GM12878 (cell line): Measurements from ENCODE around the gene KLHL10. TPM values are rescaled to one million over a fixed set of nuclear protein-coding genes. Genes with fewer than 3 reads are reported as not detected.
A peak's percentile ranks its signal among the peaks of the same experiment; 100 is the strongest.

Source experiments
- ATAC-seq: fragments of 200-7000 bp; cut with Tn5 transposase; 3 replicates; pipeline ENCODE4 v1.9.1; 2020; ENCODE audit warnings: mild to moderate bottlenecking, moderate library complexity
- BruUV-seq: library from RNA; stranded (reverse); fragments of 400-500 nt; replicated peaks from 2 replicates; lab custom pipeline; 2021; lab: Mats Ljungman, UMichigan
- CTCF ChIA-PET: fragments of 300-600 bp; sonication (Branson Sonifier 250); formaldehyde crosslinking; extraction: SDS; loops from one replicate; lab custom pipeline; 2021; ENCODE audit warnings: inconsistent platforms; lab: Yijun Ruan, JAX
- POLR2A ChIA-PET: fragments of 350-600 bp; formaldehyde crosslinking; extraction: SDS; loops from one replicate; lab custom pipeline; 2021; ENCODE audit warnings: inconsistent platforms; lab: Charles Lee
- RAD21 ChIA-PET: fragments of 300-600 bp; sonication (Branson Sonifier 250); formaldehyde crosslinking; loops from one replicate; lab custom pipeline; 2023; ENCODE audit warnings: antibody characterized with exemption; ENCODE audit not compliant: unreplicated experiment; lab: Charles Lee
- SMC1A ChIA-PET: fragments of 300-600 bp; sonication (Branson Sonifier 250); formaldehyde crosslinking; loops from one replicate; lab custom pipeline; 2023; ENCODE audit not compliant: unreplicated experiment, uncharacterized antibody; lab: Charles Lee
- DNase-seq: peaks from one replicate; pipeline ENCODE4 v3.0.0-alpha.2; 2011; ENCODE audit warnings: low read depth, low spot score
- FAIRE-seq: peaks from 3 replicates; lab custom pipeline; 2011; peaks lifted over from hg19 to GRCh38; lab: Jason Lieb, UNC
- H2AFZ ChIP-seq: 2 replicates; pipeline ENCODE4 v1.6.0; 2011; ENCODE audit warnings: low read depth, low read length, control low read depth; ENCODE audit not compliant: control insufficient read depth
- H3K27ac ChIP-seq: 2 replicates; pipeline ENCODE4 v1.5.1; 2011; ENCODE audit warnings: control low read depth; ENCODE audit not compliant: control insufficient read depth, insufficient read depth
- H3K27me3 ChIP-seq, 2 experiments: replicated peaks in 1 of 2; 2 replicates each; pipeline versions ENCODE4 v1.6.0 to v1.6.1; 2011; ENCODE audit warnings: low read length in 1 of 2; ENCODE audit not compliant: control insufficient read depth in 2 of 2, insufficient read depth in 2 of 2
- H3K36me3 ChIP-seq, 2 experiments: 2 replicates each; pipeline ENCODE4 v1.5.1; 2011; ENCODE audit warnings: low read length in 1 of 2; ENCODE audit not compliant: control insufficient read depth in 2 of 2, insufficient read depth in 2 of 2
- H3K4me1 ChIP-seq: 2 replicates; pipeline ENCODE4 v1.6.1; 2011; ENCODE audit warnings: mild to moderate bottlenecking, low read length, moderate library complexity, mixed read lengths; ENCODE audit not compliant: control insufficient read depth, insufficient read depth
- H3K4me2 ChIP-seq: 2 replicates; pipeline ENCODE4 v1.6.0; 2011; ENCODE audit warnings: control low read depth; ENCODE audit not compliant: control insufficient read depth, insufficient read depth
- H3K4me3 ChIP-seq: fragments of 200-600 bp; sonication (generic); 2 replicates; pipeline ENCODE4 v1.5.1; 2016
- H3K79me2 ChIP-seq: 2 replicates; pipeline ENCODE4 v1.6.0; 2011; ENCODE audit warnings: low read length; ENCODE audit not compliant: control insufficient read depth, insufficient read depth
- H3K9ac ChIP-seq: 2 replicates; pipeline ENCODE4 v1.8.0; 2011; ENCODE audit warnings: low read length, control low read depth, mixed read lengths; ENCODE audit not compliant: control insufficient read depth, insufficient read depth
- H3K9me3 ChIP-seq: replicated peaks from 3 replicates; pipeline ENCODE4 v1.5.1; 2011; ENCODE audit warnings: mild to moderate bottlenecking, low read length; ENCODE audit not compliant: control insufficient read depth, insufficient read depth
- H4K20me1 ChIP-seq: 2 replicates; pipeline ENCODE4 v1.6.0; 2011; ENCODE audit not compliant: control insufficient read depth, insufficient read depth
- BRCA1 ChIP-seq: IDR thresholded peaks from 2 replicates; pipeline ENCODE4 v1.6.1; 2011; ENCODE audit warnings: low read depth, low read length, improper control_type of control experiment
- CUX1 ChIP-seq: IDR thresholded peaks from 2 replicates; pipeline ENCODE4 v1.6.1; 2012; ENCODE audit warnings: improper control_type of control experiment, low read depth, low read length; ENCODE audit not compliant: insufficient replicate concordance
- WGBS: methylation state at CpG from one replicate; pipeline ENCODE4 v1.1.6; 2016; ENCODE audit warnings: low lambda C conversion rate; ENCODE audit not compliant: insufficient replicate concordance, insufficient coverage; ENCODE audit errors: missing lambda C conversion rate; 5-methylcytosine and 5-hydroxymethylcytosine counted together
- in situ Hi-C: fragments of 300-500 bp; cut with MboI; formaldehyde crosslinking; loops from 9 replicates; pipeline ENCODE4 v1.14.3; 2018; ENCODE audit warnings: mixed read lengths
- intact Hi-C: fragments of 100-400 bp; cut with micrococcal nuclease; formaldehyde crosslinking; loops from one replicate; pipeline ENCODE4 v1.14.2; 2022; ENCODE audit not compliant: unreplicated experiment
- polyA plus RNA-seq, 11 experiments: library from polyadenylated mRNA; depleted of rRNA in 4 of 11; unstranded in 6 of 11; stranded (reverse) in 5 of 11; fragments of >200 nt; fragmentation: Nextera tagmentation in 4 of 11; fragmentation: Illumina TruSeq in 1 of 11; extraction: Ambion mirVana in 4 of 11; extraction: Trizol in 1 of 11; gene quantifications; 1 replicate in 1 of 11; 2 replicates in 10 of 11; pipeline versions ENCODE4 v1.2.1 to v1.2.3, GENCODE V29; 2011 to 2016; ENCODE audit warnings: inconsistent platforms in 2 of 11, missing spikeins in 2 of 11, low read depth in 1 of 11
- total RNA-seq, 4 experiments: library from RNA; depleted of rRNA in 3 of 4; stranded (reverse); fragments of >200 nt in 3 of 4; fragmentation: Illumina TruSeq in 1 of 4; extraction: Trizol in 1 of 4; gene quantifications; 2 replicates each; pipeline versions ENCODE4 v1.2.1 to v1.2.3, GENCODE V29; 2013 to 2021

The KLHL10 gene
- total and polyA plus RNA-seq, 10 of the 15 experiments (the other 5 are each of a cell fraction or from before 2014, with no cell fraction given): 0.13 to 0.62 (median 0.20) TPM; not detected in 4

DNA sequence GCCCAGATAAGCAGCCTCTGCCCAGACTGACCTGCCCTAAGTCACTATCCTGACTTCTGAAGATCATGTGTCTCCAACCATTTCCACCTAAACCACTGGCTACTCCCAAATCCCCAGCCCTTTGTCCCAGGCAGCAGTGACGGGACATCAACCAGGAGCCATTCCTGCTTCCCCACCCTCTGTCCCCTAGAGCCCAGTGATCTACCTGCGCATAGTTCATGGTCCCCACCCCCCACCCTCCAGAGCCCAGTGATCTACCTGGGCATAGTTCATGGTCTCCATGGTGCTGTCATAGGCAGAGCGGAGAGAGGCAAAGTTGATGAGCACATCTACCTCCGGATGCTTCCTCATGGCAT is 54.4 kb downstream of the KLHL10 start (continued):
- no peak for TF ChIP-seq CUX1

GRCh38 chr17:41893384-41893783 is 55.8 kb downstream of the KLHL10 start:
- in situ Hi-C loops: no loop called here
- CTCF ChIA-PET: no interaction called here
- ATAC-seq: no peak

More at GRCh38 chr17:41893384-41893783, 55.8 kb downstream of the KLHL10 start:
- H3K27ac ChIP-seq: no peak overlapping the region
- no peaks in the 10 kb centered on the region for H3K27me3 ChIP-seq
- DNase-seq: no peak
- H3K79me2 ChIP-seq: no peaks in the 10 kb centered on the region
- no peaks in the 10 kb centered on the region for H4K20me1 ChIP-seq
- TF ChIP-seq BRCA1: no peak
- RAD21 ChIA-PET: no interaction called here
- H3K36me3 ChIP-seq: peaks cover 33 to 39% of the 10 kb centered on the region in 2 experiments
- no peak overlapping the region for H3K9ac ChIP-seq
- SMC1A ChIA-PET: no interaction called here
- H3K9me3 ChIP-seq: no peaks in the 10 kb centered on the region
- 94% methylated on average over 3 of the region's 3 CpGs for WGBS
- TSS peak; percentile 31 for BruUV-seq
- no peak overlapping the region for H3K4me2 ChIP-seq
- no peaks in the 10 kb centered on the region for H3K4me1 ChIP-seq
- no peak overlapping the region for H3K4me3 ChIP-seq
- no peak for FAIRE-seq
- POLR2A ChIA-PET: no interaction called here
- no peak overlapping the region for H2AFZ ChIP-seq
- intact Hi-C loops: no loop called here
